Measurements from ENCODE around the gene VPS35. TPM values are rescaled to one million over a fixed set of nuclear protein-coding genes. Genes with fewer than 3 reads are reported as not detected.

The VPS35 gene
- total and polyA plus RNA-seq, 2 of the 13 experiments (the other 11 are each of a cell fraction or from before 2014, with no cell fraction given) = 30.7 to 136 TPM

- H3K9ac ChIP-seq (ENCODE audit: insufficient read depth, low read depth, low read length) = peak within 1 kb of the TSS; percentile 87
- FAIRE-seq = peak; percentile 80
- peaks cover 0 to 6% of the 10 kb centered on the region in 2 experiments; a peak in 2 of 5 replicates for H3K36me3 ChIP-seq (replicated peaks in 1 of 2; ENCODE audit: control insufficient read depth in 1 of 2, insufficient read depth in 2 of 2, low read length in 2 of 2)
- peaks cover 64% of the 10 kb centered on the region for H3K79me2 ChIP-seq (ENCODE audit: insufficient read depth, low read length)
- WGBS (ENCODE audit: low lambda C conversion rate) = 1% methylated on average over 56 of the region's 79 CpGs
- peak; percentile 87 for ATAC-seq
- H2AFZ ChIP-seq (ENCODE audit: low read length) = peak within 1 kb of the TSS; percentile 78
- BruUV-seq (replicated peaks) = TSS peak; percentile 58
- intact Hi-C loops (cut with micrococcal nuclease; ENCODE audit: unreplicated experiment) (loop anchor here (5.0 to 10.0 kb wide), 2 partner anchors 113 to 225 kb away; no protein-coding TSS in a partner anchor), in situ Hi-C loops (cut with HindIII; ENCODE audit: extremely low pct_ligation_motif_present, low pct_unique_long_range_greater_than_20kb) (loop anchor here (5.0 kb wide), 1 partner anchor 113 kb away; no protein-coding TSS in a partner anchor)
- peak within 1 kb of the TSS; percentile 86 for H3K4me2 ChIP-seq (ENCODE audit: low read depth, low read length)
- H4K20me1 ChIP-seq (ENCODE audit: insufficient read depth, low read length) = peaks cover 39% of the 10 kb centered on the region
- peak within 1 kb of the TSS; percentile 89 for H3K27ac ChIP-seq (ENCODE audit: extremely low read length, insufficient read depth, low read length)
- ChIA-PET CTCF (ENCODE audit: low intra/inter-chr PET ratio, low total read pairs) (interaction anchor here (1.2 to 2.6 kb wide), 2 partner anchors 16 to 17 kb away, joined by 6 to 21 read pairs; no protein-coding TSS in a partner anchor), POLR2A (interaction anchor here (1.6 to 2.8 kb wide), 3 partner anchors 12 to 100 kb away, joined by 3 to 14 read pairs (median 8); no protein-coding TSS in a partner anchor)
- peaks cover 64% of the 10 kb centered on the region for H3K4me1 ChIP-seq (ENCODE audit: insufficient read depth, low read length)
- no peaks in the 10 kb centered on the region; a peak in 1 of 5 replicates for H3K27me3 ChIP-seq (ENCODE audit: control insufficient read depth in 1 of 2, insufficient read depth in 2 of 2, low read length in 2 of 2)
- DNase-seq (ENCODE audit: low spot score) = peak; percentile 97
- H3K9me3 ChIP-seq (ENCODE audit: low read length) = no peaks in the 10 kb centered on the region
- peak within 1 kb of the TSS; percentile 85 to 96 (median 92) for H3K4me3 ChIP-seq (replicated peaks in 1 of 3; ENCODE audit: insufficient read depth in 1 of 3, low read depth in 2 of 3, low read length in 3 of 3)
- TF ChIP-seq ZNF713 (CRISPR knock-in tag; IDR thresholded peaks at IDR 0.05) (no peak), NR2F6 (IDR thresholded peaks at IDR 0.05) (no peak; the same call in 1 of the 2 replicates), NR2F6 (CRISPR knock-in tag; IDR thresholded peaks at IDR 0.05) (no peak; the same call in 1 of the 2 replicates), ZFX (CRISPR knock-in tag; IDR thresholded peaks at IDR 0.05; ENCODE audit: low read depth) (peak; percentile 87), ZBTB34 (CRISPR knock-in tag; IDR thresholded peaks at IDR 0.05) (peak; percentile 46; the same call in 1 of the 2 replicates), ZNF318 (CRISPR knock-in tag; IDR thresholded peaks at IDR 0.05) (peak; percentile 47; the same call in 1 of the 2 replicates), PAWR (CRISPR knock-in tag; IDR thresholded peaks at IDR 0.05; ENCODE audit: borderline replicate concordance) (0 out of 2 replicates have a peak, but pooled peaks have one; percentile 14), JARID2 (CRISPR knock-in tag; IDR thresholded peaks at IDR 0.05; ENCODE audit: insufficient replicate concordance) (peak; percentile 16), ZNF674 (CRISPR knock-in tag; IDR thresholded peaks at IDR 0.05; ENCODE audit: low read depth) (no peak), ZNF766 (CRISPR knock-in tag; IDR thresholded peaks at IDR 0.05; ENCODE audit: borderline replicate concordance) (0 out of 2 replicates have a peak, but pooled peaks have one; percentile 7)
- TF ChIP-seq, protein P1, sequence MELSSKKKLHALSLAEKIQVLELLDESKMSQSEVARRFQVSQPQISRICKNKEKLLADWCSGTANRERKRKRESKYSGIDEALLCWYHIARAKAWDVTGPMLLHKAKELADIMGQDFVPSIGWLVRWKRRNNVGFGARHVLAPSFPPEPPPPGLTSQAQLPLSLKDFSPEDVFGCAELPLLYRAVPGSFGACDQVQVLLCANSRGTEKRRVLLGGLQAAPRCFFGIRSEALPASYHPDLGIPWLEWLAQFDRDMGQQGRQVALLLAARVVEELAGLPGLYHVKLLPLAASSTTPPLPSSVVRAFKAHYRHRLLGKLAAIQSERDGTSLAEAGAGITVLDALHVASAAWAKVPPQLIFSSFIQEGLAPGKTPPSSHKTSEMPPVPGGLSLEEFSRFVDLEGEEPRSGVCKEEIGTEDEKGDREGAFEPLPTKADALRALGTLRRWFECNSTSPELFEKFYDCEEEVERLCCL (CRISPR knock-in tag; IDR thresholded peaks at IDR 0.05; ENCODE audit: borderline replicate concordance) = no peak
These were observed 645 bp upstream of the VPS35 start, which contains the start of gene ORC6 for GRCh38 chr16:46689365-46690280. Gene ORC6 (plus strand): TSS chr16:46689659. CDS start chr16:46689706, 47 bp downstream.
